PC-9 (cell line): Measurements from ENCODE around the gene CSRNP2. TPM values are rescaled to one million over a fixed set of nuclear protein-coding genes. Genes with fewer than 3 reads are reported as not detected.

Source experiments
- BruUV-seq: library from RNA; stranded (reverse); fragments of 400-500 nt; replicated peaks from 2 replicates; lab custom pipeline; 2021; lab: Mats Ljungman, UMichigan
- CTCF ChIA-PET: fragments of 300-600 bp; sonication (Branson Sonifier 250); formaldehyde crosslinking; loops from one replicate; lab custom pipeline; 2022; ENCODE audit warnings: antibody characterized with exemption; lab: Charles Lee
- POLR2A ChIA-PET: fragments of 300-600 bp; sonication (Branson Sonifier 250); formaldehyde crosslinking; loops from one replicate; lab custom pipeline; 2022; ENCODE audit warnings: antibody characterized with exemption; ENCODE audit not compliant: unreplicated experiment; lab: Charles Lee
- DNase-seq, 2 experiments: peaks; one replicate each; pipeline versions ENCODE4 v3.0.0 to v3.0.0-alpha.2; 2015 to 2022; ENCODE audit warnings: mixed read lengths in 1 of 2
- H2AFZ ChIP-seq: fragments of 200-600 bp; sonication (generic); 2 replicates; pipeline ENCODE4 v1.8.1; 2017; ENCODE audit warnings: antibody characterized with exemption
- H3F3A ChIP-seq: fragments of 200-600 bp; sonication (generic); 2 replicates; pipeline ENCODE4 v1.8.1; 2017; ENCODE audit warnings: antibody characterized with exemption, mild to moderate bottlenecking, low read depth; ENCODE audit not compliant: insufficient read depth
- H3K27ac ChIP-seq: fragments of 200-600 bp; sonication (generic); 2 replicates; pipeline ENCODE4 v1.6.1; 2016; ENCODE audit warnings: mixed run types
- H3K27me3 ChIP-seq: fragments of 200-600 bp; sonication (generic); 2 replicates; pipeline ENCODE4 v1.6.1; 2016; ENCODE audit warnings: low read depth, mixed run types; ENCODE audit not compliant: insufficient read depth
- H3K36me3 ChIP-seq: fragments of 200-600 bp; sonication (generic); 2 replicates; pipeline ENCODE4 v1.6.1; 2016; ENCODE audit warnings: low read depth, mixed run types
- H3K4me1 ChIP-seq: fragments of 200-600 bp; sonication (generic); replicated peaks from 2 replicates; pipeline ENCODE4 v1.6.1; 2016; ENCODE audit warnings: mixed run types; ENCODE audit not compliant: insufficient read depth
- H3K4me2 ChIP-seq: fragments of 200-600 bp; sonication (generic); 2 replicates; pipeline ENCODE4 v1.6.1; 2017; ENCODE audit warnings: mixed run types
- H3K4me3 ChIP-seq: fragments of 200-600 bp; sonication (generic); 2 replicates; pipeline ENCODE4 v1.6.1; 2016; ENCODE audit warnings: mixed run types
- H3K79me2 ChIP-seq: fragments of 200-600 bp; sonication (generic); 2 replicates; pipeline ENCODE4 v1.6.1; 2017; ENCODE audit warnings: low read depth, mixed run types
- H3K9me2 ChIP-seq: fragments of 200-600 bp; sonication (generic); 2 replicates; pipeline ENCODE4 v1.8.1; 2017; ENCODE audit warnings: mild to moderate bottlenecking; ENCODE audit not compliant: insufficient read depth
- H3K9me3 ChIP-seq: fragments of 200-600 bp; sonication (generic); 2 replicates; pipeline ENCODE4 v1.8.1; 2016; ENCODE audit warnings: low read depth; ENCODE audit not compliant: insufficient read depth
- H4K20me1 ChIP-seq: fragments of 200-600 bp; sonication (generic); 2 replicates; pipeline ENCODE4 v1.8.1; 2017; ENCODE audit not compliant: insufficient read depth
- EZH2 ChIP-seq: fragments of 200-600 bp; sonication (generic); IDR thresholded peaks from 2 replicates; pipeline ENCODE4 v1.8.0; 2017; ENCODE audit warnings: antibody characterized with exemption, low read depth
- intact Hi-C: fragments of 100-400 bp; cut with micrococcal nuclease; formaldehyde crosslinking; loops from one replicate; pipeline ENCODE4 v1.10.0; 2022; ENCODE audit not compliant: unreplicated experiment
- total RNA-seq: library from RNA; stranded (reverse); gene quantifications from 2 replicates; pipeline ENCODE4 v1.2.3, GENCODE V29; 2021
- TF ChIP-seq, protein P1 (sequence below): fragments of 200-600 bp; sonication (generic); conservative IDR thresholded peaks from 2 replicates; pipeline ENCODE4 v1.6.1; 2017; ENCODE audit warnings: mixed run types, antibody characterized with exemption, mild to moderate bottlenecking, moderate library complexity

CSRNP2 gene
- total RNA-seq, 1 experiment from 2014 or later, result 19.3 TPM

- Histone ChIP-seq H3K9me3 (no peaks in the 10 kb centered on the region), H3K4me2 (no peak overlapping the region), H3K4me3 (no peak overlapping the region), H4K20me1 (no peaks in the 10 kb centered on the region), H3K9me2 (no peaks in the 10 kb centered on the region), H3F3A (peaks cover 23% of the 10 kb centered on the region), H3K4me1 (peaks cover 30% of the 10 kb centered on the region), H3K27ac (no peak overlapping the region), H3K36me3 (no peaks in the 10 kb centered on the region), H3K79me2 (no peaks in the 10 kb centered on the region), H2AFZ (no peak overlapping the region), H3K27me3 (no peaks in the 10 kb centered on the region)
- ChIA-PET POLR2A (no interaction called here), CTCF (interaction anchor here (0.6 kb wide), 1 partner anchor 159 kb away, joined by 8 read pairs; no protein-coding TSS in a partner anchor)
- BruUV-seq, result no TSS peak
- intact Hi-C loops, result no loop called here
- TF ChIP-seq, protein P1, sequence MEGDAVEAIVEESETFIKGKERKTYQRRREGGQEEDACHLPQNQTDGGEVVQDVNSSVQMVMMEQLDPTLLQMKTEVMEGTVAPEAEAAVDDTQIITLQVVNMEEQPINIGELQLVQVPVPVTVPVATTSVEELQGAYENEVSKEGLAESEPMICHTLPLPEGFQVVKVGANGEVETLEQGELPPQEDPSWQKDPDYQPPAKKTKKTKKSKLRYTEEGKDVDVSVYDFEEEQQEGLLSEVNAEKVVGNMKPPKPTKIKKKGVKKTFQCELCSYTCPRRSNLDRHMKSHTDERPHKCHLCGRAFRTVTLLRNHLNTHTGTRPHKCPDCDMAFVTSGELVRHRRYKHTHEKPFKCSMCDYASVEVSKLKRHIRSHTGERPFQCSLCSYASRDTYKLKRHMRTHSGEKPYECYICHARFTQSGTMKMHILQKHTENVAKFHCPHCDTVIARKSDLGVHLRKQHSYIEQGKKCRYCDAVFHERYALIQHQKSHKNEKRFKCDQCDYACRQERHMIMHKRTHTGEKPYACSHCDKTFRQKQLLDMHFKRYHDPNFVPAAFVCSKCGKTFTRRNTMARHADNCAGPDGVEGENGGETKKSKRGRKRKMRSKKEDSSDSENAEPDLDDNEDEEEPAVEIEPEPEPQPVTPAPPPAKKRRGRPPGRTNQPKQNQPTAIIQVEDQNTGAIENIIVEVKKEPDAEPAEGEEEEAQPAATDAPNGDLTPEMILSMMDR, result no peak
- TF ChIP-seq EZH2, result no peak
- no peak for DNase-seq
Observed at GRCh38 chr12:51036279-51036678, 47.1 kb downstream of the CSRNP2 start.

DNA sequence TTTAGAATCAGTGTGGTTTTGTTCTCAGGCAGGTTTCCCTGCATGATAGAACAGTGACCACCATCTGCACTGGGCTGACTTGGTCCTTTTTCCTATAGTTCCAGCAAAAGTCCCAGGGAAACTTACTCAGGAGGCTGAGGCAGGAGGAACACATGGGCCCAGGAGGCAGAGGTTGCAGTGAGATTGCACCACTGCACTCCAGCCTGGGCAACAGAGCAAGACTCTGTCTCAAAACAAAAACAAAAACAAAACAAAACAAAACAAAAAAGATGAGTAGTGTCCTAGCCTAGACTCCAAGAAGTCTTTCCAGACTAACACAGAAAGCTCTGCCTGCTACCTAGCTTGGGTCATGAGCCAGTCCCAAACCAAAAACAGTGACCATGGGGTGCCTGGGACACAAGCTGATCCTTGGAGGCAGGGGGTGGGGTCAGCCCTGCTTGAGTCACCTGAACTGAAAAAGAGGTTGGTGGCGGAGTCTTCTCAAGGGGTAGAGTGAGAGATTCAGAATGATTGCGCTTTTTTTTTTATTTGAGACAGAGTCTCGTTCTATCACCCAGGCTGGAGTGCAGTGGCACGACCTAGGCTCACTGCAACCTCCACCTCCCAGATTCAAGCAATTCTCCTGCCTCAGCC is 49.8 kb downstream of the CSRNP2 start:
- H3K27ac ChIP-seq, result no peak overlapping the region
- H3F3A ChIP-seq, result peaks cover 29% of the 10 kb centered on the region
- ChIA-PET POLR2A (no interaction called here), CTCF (no interaction called here)
- no peaks in the 10 kb centered on the region for H4K20me1 ChIP-seq
- no peak for DNase-seq
- no peaks in the 10 kb centered on the region for H3K9me2 ChIP-seq
- no TSS peak for BruUV-seq
- no peak overlapping the region for H3K4me3 ChIP-seq
- TF ChIP-seq, protein P1, result no peak
- TF ChIP-seq EZH2, result no peak
- H3K9me3 ChIP-seq, result no peaks in the 10 kb centered on the region
- H3K36me3 ChIP-seq, result no peaks in the 10 kb centered on the region
- peaks cover 32% of the 10 kb centered on the region for H3K4me1 ChIP-seq
- H3K79me2 ChIP-seq, result no peaks in the 10 kb centered on the region
- no peaks in the 10 kb centered on the region for H3K27me3 ChIP-seq
- no peak overlapping the region for H3K4me2 ChIP-seq
- intact Hi-C loops, result no loop called here
- H2AFZ ChIP-seq, result no peak overlapping the region

DNA sequence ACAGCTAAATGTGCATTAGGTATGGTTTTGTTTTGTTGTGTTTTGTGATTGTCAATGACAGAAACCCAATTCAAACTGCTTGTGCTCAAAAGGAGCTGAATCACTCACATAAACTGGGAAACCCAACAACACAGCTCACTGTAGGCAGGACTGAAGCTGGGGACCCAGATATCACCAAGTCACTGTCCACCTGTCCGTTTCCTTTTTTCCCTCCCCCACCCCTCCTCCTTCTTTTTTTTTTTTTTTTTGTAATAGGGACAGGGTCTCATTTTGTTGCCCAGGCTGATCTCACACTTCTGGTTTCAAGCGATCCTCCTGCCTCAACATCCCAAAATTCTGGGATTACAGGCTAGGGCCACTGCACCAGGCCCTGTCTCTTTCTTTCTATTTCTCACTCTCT is 50.3 kb downstream of the CSRNP2 start:
- no peak for TF ChIP-seq EZH2
- TF ChIP-seq, protein P1, result no peak
- BruUV-seq, result no TSS peak
- Histone ChIP-seq H3K4me1 (peaks cover 34% of the 10 kb centered on the region), H4K20me1 (no peaks in the 10 kb centered on the region), H3K9me2 (no peaks in the 10 kb centered on the region), H3K4me3 (no peak overlapping the region), H2AFZ (no peak overlapping the region), H3F3A (peaks cover 28% of the 10 kb centered on the region), H3K4me2 (no peak overlapping the region), H3K79me2 (no peaks in the 10 kb centered on the region), H3K27me3 (no peaks in the 10 kb centered on the region), H3K27ac (no peak overlapping the region), H3K36me3 (no peaks in the 10 kb centered on the region), H3K9me3 (no peaks in the 10 kb centered on the region)
- intact Hi-C loops, result no loop called here
- ChIA-PET POLR2A (no interaction called here), CTCF (interaction anchor here (0.7 kb wide), 1 partner anchor 275 kb away, joined by 7 read pairs; no protein-coding TSS in a partner anchor)
- no peak for DNase-seq
